GM21825 (cell line): Measurements from ENCODE around the gene SUCO.

Experiments used
- ATAC-seq: cut with Tn5 transposase; IDR thresholded peaks from one replicate; pipeline ENCODE4 v1.9.1; 2021; ENCODE audit warnings: mild to moderate bottlenecking, moderate library complexity; ENCODE audit not compliant: unreplicated experiment

Gene SUCO

DNA sequence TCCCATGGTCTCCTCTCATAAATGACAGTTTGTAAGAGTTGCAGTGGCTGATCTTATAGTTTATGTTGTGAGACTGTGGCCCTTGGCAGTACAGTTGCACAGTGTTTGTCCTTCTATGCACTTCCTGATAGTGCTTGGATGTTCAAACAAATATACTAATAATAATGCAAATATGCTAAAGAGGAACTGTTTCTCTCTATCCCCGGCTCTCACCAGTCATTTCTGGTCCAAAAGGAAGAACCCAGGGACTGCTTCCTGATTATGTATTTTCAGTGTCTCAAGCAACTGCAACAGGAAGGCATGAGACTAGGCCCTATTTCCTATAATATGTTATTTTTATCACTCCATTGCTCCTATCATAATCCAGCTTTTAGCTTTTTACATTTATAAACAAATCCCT is 17.0 kb upstream of the SUCO start:
- ATAC-seq: no peak

DNA sequence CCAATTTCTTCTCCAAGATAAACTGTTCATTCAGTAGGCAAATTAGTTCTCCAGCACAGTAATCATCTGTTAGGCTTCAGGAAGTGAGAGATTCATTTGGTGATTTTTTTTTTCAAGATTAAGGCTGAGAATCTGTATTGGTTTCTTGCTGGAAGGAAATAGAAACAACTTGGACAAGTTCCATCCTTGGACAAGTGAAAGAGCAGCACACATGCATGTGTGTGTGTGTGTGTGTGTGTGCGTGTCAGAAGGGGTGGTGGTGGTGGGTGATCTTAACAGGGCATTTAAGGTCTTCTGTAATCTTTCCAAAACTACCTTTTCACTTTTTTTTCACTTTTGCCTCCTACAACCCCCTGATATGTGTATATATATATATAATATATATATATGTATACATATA is 15.9 kb upstream of the SUCO start:
- no peak for ATAC-seq

- no peak for ATAC-seq
Measured at GRCh38 chr1:172517545-172517944, 15.4 kb upstream of the SUCO start.

DNA sequence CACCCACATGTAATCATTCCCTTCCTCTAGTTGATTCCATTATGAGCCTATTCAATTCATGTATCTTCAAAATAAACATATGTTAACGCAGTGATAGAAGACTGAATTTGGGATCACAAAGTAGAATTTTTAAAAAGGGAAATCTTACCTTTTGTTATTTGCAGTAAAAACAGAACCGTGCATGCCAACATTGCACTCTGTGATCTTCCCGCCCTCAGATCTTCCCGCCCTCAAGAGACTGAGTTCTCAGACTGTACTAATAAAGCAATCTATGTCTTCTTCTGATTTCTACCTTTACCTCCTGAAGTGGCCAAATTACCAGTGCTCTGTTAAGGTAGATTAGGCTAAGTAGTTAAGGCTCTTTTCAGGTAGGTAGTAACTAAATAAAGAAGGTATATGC is 3.6 kb upstream of the SUCO start:
- ATAC-seq: no peak

GRCh38 chr1:172530000-172530399 is 3.0 kb upstream of the SUCO start:
- no peak for ATAC-seq

- ATAC-seq: no peak
Measured at GRCh38 chr1:172531412-172532182, 1.4 kb upstream of the SUCO start.

DNA sequence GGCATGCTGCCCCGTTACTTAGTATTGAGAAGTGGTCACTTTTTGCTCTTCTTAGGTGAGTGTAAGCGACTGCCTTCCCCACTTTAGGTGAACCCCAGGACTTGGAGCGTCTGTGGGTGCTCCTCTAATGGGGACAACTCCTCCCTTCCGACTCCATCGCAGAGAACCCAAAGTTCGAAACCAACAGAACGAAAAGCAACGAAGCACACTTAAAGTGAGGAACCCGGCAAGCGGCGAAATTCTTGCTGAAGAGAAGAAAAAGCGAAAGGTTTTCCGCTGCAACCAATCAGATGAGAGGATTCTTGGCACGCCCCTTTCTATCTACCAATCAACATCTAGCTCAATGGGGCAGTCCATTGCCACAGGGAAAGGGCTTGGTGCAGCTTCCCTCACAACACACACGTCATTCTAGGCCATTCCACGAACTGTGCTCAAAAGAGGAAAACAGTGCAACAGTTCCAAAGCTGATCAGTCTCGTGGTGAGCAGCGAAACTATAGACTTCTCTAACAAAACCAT is 709 bp upstream of the SUCO start:
- peak; percentile 71 for ATAC-seq

GRCh38 chr1:172533513-172534151 is 682 bp downstream of the SUCO start:
- peak; percentile 20 for ATAC-seq

DNA sequence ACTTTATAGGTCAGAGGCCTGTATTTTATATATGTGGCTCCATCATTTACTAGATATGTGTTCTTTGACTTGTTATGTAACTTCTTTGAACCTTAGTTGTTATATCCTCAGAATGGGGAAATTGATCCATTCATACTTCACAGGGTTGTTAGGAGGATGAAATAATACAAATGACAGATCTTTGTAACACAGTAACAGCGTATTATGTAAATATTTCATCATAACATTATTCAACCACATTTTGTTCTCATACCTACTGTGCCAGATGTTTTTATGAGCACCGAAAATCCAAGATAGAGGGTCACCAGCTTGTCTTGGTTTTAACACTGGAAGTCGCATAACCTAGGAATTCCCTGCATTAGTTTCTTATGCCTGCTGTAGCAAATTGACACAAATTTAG is 3.3 kb downstream of the SUCO start:
- ATAC-seq: no peak

DNA sequence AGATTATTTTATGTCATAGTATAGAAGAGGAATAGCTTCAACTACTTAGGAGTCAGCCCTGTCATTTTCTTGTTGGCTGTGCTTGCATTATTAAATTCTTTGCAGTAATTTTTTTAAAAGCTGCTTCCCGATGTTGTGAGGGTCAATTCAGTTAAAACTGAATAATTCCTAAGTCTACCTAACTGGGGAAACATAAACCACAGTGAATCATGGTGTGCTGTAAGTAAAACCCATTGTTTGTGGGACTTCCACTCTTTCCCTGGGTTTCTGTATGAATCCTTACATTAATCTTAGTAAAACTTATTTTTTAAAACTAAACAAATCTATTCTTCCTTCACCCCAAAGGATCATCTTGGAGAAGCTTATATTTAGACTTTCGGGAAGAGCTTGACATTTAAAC is 4.4 kb downstream of the SUCO start:
- ATAC-seq: no peak

- ATAC-seq: no peak
Measured at GRCh38 chr1:172537827-172538391, 5.0 kb downstream of the SUCO start.

DNA sequence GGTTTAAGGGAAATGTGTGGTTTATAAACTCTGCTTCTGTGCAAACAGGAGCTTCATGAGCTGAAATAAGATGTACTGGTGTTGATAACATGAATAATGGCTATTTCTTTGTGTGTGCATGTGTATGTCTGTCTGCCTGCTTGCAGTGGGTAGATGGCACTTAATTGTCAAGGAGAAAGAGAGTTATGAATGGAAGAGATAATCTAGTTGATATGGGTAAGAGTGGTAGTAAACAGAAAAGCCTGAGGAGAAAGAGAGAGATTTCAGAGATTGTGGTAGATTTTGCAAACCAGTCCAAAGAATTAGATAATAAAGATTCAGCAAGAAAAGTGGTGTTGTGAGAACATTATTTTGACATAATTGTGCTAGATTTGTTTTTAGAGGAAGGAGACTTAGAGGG is 7.7 kb downstream of the SUCO start:
- ATAC-seq: no peak

DNA sequence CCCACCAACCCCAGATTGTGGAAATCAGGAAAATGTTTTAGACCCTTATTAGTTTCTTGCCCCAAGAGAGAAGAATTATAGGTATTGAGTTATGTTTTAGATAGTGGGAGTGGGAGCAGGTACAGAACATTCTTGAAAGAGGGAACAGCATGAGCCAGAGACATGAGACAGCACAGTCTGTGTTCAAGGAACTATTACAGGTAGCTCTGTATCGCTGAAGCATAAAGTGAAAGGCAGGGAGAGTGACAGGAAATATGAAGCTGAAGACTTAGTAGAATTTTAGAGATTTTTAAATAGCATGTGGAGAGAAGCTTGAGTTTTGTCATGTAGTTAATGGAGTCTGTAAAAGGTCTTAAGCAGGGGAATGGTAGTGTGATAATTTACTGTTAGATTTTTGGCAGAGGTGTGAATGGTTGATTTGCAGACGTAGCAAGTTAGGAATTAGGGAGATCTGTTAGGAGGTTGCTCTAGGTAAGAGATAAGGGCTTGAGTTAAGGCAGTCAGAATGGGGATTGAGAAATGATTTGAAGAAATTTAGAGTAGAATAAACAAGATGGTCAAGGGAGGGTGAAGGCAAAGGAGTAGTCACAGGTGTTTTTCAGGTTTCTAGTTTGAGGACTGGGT is 11.6 kb downstream of the SUCO start:
- ATAC-seq: no peak

DNA sequence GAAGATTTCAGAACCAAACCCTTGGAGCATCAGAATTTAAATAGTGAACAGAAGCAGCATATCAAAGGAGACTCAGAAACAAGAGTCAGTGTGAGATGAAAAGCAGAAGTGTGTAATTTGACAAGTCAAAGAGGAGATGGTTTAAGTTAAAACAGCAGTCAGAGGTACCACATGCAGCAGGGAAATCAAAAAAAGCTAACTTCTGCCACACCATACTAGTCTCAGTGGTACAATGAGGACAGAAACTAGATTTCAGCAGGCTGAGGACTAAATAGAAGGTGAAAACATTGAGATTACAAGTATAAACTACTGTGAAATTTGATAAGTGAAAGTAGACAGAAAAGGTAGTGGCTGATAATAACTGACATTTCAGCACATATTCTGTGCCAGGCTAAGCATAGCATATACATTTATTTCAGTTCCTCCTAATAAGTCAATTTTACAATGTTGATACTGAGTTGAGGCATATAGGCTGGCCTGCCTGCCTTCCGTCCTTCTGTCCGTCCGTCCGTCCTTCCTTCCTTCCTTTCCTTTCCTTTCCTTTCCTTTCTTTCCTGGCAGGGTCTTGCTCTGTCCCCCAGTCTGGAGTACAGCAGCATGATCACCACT is 12.6 kb downstream of the SUCO start:
- ATAC-seq: peak; percentile 84

GRCh38 chr1:172547071-172547470 is 14.1 kb downstream of the SUCO start:
- no peak for ATAC-seq

GRCh38 chr1:172549621-172550280 is 16.8 kb downstream of the SUCO start:
- no peak for ATAC-seq

DNA sequence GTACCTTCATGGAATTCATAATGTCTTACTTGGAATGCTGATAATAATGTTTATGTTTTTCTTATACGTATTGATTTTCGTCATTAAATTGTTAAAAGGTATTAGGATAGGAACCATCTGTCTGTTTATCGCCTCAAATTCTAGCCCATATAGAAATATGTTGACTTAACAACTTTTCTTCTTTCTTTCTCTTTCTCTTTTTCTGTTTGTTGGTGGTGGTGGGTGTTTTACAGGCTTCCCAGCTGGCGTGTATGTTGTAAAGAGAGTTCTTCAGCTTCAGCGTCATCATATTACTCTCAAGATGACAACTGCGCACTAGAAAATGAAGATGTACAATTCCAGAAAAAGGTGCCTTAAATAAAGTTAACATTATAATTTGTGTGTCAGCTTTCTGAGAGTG is 18.3 kb downstream of the SUCO start:
- ATAC-seq: no peak

DNA sequence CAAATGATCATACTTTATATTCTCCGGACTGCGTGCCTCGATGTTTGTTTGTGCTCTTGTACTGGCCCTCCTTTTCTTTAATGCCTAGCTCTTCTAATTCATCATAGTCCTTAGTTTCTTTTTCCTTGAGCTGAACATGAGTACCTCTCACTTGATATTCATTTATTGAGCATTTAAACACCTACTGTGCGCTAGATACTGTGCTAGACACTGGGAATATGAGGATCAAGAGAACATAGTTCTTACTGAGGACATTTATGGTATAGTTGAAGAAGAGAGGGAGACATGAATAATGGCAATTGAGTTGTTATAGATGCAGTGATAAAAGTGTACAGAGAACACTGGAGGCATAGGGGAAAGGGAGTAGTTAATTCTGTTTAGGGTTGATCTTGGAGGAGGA is 22.0 kb downstream of the SUCO start:
- no peak for ATAC-seq

- no peak for ATAC-seq
Measured at GRCh38 chr1:172556461-172556860, 23.5 kb downstream of the SUCO start.

DNA sequence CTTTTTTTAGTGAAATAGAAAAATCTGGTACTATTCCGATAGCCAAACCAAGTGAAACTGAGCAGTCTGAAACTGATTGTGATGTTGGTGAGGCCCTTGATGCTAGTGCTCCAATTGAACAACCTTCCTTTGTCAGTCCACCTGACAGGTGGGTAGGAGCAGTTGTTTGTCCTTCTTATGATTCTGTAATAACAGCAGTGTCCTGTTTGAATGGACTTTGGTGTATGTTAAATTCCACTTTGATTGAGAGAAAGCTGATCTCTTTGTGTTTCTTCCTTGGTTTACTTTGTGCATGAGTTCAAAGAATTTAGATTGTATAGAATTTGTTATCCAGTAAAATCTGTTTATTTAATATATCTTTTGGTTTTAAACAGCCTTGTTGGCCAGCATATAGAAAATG is 24.3 kb downstream of the SUCO start:
- ATAC-seq: no peak
